Stomach (tissue), 9 donors: ENCODE measurements around the gene ARPC1A. TPM values are rescaled to one million over a fixed set of nuclear protein-coding genes. Genes with fewer than 3 reads are reported as not detected.

Experiments used
- DNase-seq, 2 donors: peaks; one replicate each; pipeline versions ENCODE4 v3.0.0 to v3.0.0-alpha.2; 2013 to 2019
- H3K27ac ChIP-seq, 5 donors: fragments of 200-600 bp in 4 of 5; sonication (generic) in 4 of 5; one replicate each; pipeline ENCODE4 v1.5.1; 2013 to 2019; ENCODE audit warnings: mild to moderate bottlenecking in 1 of 5, moderate library complexity in 1 of 5
- H3K27me3 ChIP-seq, 3 donors: fragments of 200-600 bp; sonication (generic); one replicate each; pipeline ENCODE4 v1.5.1; 2017 to 2019; ENCODE audit warnings: mixed run types in 1 of 3
- H3K36me3 ChIP-seq, 4 donors: fragments of 200-600 bp; sonication (generic); 1 replicate in 3 of 4; 2 replicates in 1 of 4; pipeline ENCODE4 v1.5.1; 2016 to 2019
- H3K4me1 ChIP-seq, 4 donors: fragments of 200-600 bp; sonication (generic); one replicate each; pipeline ENCODE4 v1.5.1; 2016 to 2019
- H3K4me3 ChIP-seq, 4 donors: fragments of 200-600 bp; sonication (generic) in 3 of 4; one replicate each; pipeline ENCODE4 v1.5.1; 2016 to 2019; ENCODE audit warnings: mild to moderate bottlenecking in 1 of 4
- H3K9me3 ChIP-seq, 4 donors: fragments of 200-600 bp; sonication (generic); one replicate each; pipeline ENCODE4 v1.5.1; 2016 to 2019
- EP300 ChIP-seq: sonication (generic); formaldehyde crosslinking; IDR thresholded peaks from one replicate; pipeline ENCODE4 v1.6.1; 2017; ENCODE audit warnings: antibody characterized with exemption
- POLR2A ChIP-seq, 4 donors: fragments of 450-650 bp; IDR thresholded peaks; one replicate each; pipeline ENCODE4 v1.6.1; 2016; ENCODE audit warnings: antibody characterized with exemption in 4 of 4, control low read depth in 2 of 4, mild to moderate bottlenecking in 1 of 4, moderate library complexity in 1 of 4
- POLR2AphosphoS5 ChIP-seq, 3 donors: sonication (generic); formaldehyde crosslinking; IDR thresholded peaks; one replicate each; pipeline ENCODE4 v1.6.1; 2016; ENCODE audit warnings: antibody characterized with exemption in 3 of 3
- WGBS, 5 donors: extraction: QIAGEN DNeasy Blood & Tissue Kit in 3 of 5; methylation state at CpG; one replicate each; pipeline versions ENCODE4 v1.1.5 to v1.1.7; 2013 to 2018; 5-methylcytosine and 5-hydroxymethylcytosine counted together
- intact Hi-C: fragments of 100-400 bp; cut with DNase I; formaldehyde crosslinking; loops from one replicate; pipeline ENCODE4 v1.15.1; 2023; ENCODE audit warnings: low total_unique reads
- polyA plus RNA-seq, 3 donors: library from polyadenylated mRNA; stranded (reverse); fragments of 200-250 nt; gene quantifications; one replicate each; pipeline ENCODE4 v1.2.3, GENCODE V29; 2013
- total RNA-seq, 5 donors: library from RNA; depleted of rRNA; stranded (reverse); fragments of >200 nt; gene quantifications; one replicate each; pipeline versions ENCODE4 v1.1.0 to v1.2.3, GENCODE V29; 2014 to 2016
- TF ChIP-seq, protein P1 (sequence below), 7 experiments: fragments of 450-650 bp in 4 of 7; fragments of 200-600 bp in 3 of 7; sonication (generic) in 3 of 7; IDR thresholded peaks; one replicate each; pipeline ENCODE4 v1.5.1; 2016 to 2019; ENCODE audit warnings: antibody characterized with exemption in 7 of 7, control low read depth in 2 of 7, mild to moderate bottlenecking in 1 of 7
- donor health status: healthy with polysubstance abuse.
- donor health status: Bipolar disorder and iron deficiency.
- donor health status: healthy.

ARPC1A gene
- total and polyA plus RNA-seq, 8 donors, result 93.3 to 344 (median 142) TPM

DNA sequence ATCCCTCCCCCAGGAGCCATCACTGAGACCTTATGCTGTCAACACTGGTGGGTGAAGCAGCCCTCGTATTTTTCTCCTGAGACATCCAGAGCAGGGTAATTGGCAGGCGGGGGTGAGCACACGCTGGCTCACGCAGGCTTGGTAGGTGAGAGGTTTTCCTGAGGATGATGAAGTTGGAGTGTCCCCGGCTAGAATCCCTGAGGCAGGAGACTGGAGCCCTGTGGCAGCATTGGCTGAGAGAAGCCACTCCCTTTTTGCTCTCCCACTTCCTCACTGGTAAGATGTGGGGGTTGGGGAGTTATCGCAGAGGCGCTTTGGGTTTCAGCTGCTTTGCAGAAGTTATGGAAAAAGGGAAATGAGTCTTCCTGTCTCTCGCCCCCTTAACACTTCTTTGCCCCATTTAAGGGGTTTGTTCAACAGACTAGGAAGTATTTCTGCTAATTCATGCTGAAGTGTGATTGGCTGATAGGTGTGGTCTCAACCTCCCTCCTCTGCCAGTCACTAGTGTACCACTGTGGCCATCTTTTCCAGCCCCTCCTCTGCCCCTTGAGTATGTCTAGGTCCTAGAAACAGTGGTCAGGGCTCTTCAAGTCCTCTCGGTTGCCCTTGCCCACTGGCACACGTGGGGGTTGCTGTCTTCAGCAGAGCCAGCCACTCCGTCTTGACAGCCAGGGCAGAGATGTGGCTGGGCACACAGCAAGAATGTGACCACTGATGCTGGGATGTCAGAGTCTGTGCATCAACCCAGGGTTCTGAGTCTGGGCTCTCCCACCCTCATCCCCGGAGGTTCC lies 54.5 kb downstream of the ARPC1A start:
- peak in 1 of 2 donors; percentile 71 for DNase-seq
- WGBS, 5 donors, result 55 to 70% (median 61%) methylated on average over 8 to 12 of the region's 12 CpGs
- Histone ChIP-seq H3K27me3 (no peaks in the 10 kb centered on the region), H3K9me3 (no peaks in the 10 kb centered on the region), H3K36me3 (peaks cover 9 to 35% (median 16%) of the 10 kb centered on the region in 4 donors), H3K27ac (peak overlapping the region; percentile 58 to 88 (median 86)), H3K4me1 (peaks cover 34 to 79% (median 50%) of the 10 kb centered on the region in 4 donors), H3K4me3 (peak overlapping the region in 3 of 4 donors; percentile 11 to 33 (median 25))
- TF ChIP-seq EP300 (no peak), POLR2A (IDR thresholded peaks at IDR 0.05) (no peak)
- intact Hi-C loops, result no loop called here

DNA sequence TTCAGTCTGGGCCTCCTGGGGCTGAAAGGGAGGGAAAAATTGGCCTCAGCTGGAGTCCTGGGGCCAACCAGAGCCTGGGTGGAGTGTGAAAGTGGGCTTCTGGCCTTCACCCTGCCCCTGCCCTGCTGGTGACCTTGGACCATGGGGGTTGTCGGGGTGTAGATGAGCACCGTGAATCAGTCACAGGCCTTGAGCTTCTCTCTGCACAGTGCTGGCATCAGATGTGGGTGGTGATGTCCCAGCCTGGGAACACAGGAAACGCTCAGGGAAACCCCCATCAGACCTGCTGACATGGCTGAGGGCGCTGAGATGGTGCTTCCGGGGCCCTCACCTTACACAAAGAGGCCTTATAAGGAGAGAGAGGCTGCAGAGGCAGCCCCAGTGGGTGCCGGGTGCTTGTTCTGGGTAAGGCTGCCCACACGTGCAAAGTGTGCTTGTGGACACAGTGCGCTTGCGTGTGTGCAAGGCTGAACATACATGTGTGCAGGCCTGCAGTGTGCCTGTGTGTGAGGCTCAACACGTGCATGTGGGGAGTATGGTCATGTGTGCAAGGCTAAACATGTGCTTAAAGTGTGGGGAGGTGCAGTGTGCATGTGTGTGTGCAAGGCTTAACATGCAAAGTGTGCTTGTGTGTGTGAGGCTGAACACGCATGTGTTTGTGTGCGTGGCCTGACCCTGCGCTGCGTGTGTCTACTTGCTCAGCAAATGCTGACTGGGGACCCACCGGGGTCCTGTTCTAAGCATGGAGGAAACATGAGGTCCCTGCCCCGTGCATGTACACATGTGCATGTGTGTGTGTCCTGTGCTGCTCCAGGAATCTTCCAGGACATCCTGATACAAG lies 55.3 kb downstream of the ARPC1A start:
- peak; percentile 44 to 79 for DNase-seq
- Histone ChIP-seq H3K9me3 (no peaks in the 10 kb centered on the region), H3K27me3 (no peaks in the 10 kb centered on the region), H3K4me3 (peak overlapping the region in 3 of 4 donors; percentile 11 to 33 (median 25)), H3K27ac (peak overlapping the region; percentile 22 to 88 (median 86)), H3K36me3 (peaks cover 9 to 44% (median 24%) of the 10 kb centered on the region in 4 donors), H3K4me1 (peaks cover 30 to 75% (median 43%) of the 10 kb centered on the region in 4 donors)
- TF ChIP-seq EP300 (no peak), POLR2AphosphoS5 (IDR thresholded peaks at IDR 0.05) (no peak)
- WGBS, 5 donors, result 63 to 78% (median 65%) methylated on average over 15 to 16 of the region's 16 CpGs
- intact Hi-C loops, result no loop called here

DNA sequence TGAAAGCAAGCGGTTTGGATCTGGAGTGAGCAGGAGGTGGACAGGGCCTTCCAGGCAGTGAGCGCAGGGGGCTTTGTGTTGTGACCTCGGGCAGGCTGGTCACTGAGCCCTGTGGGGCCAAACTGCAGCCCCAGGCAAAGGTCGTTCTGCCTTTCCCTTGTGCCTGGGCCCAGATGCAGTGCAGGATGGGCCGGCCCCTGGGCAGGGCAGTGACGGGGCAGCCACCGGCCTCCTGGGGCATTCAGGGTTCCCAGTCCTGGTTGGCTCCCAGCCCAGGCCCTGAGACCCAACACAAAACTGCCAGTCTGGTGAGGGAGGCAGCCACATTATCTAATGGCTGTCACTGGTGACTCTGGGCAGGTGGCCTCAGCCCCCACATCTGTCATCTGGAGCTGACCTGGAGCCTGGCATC lies 56.0 kb downstream of the ARPC1A start:
- Histone ChIP-seq H3K36me3 (peaks cover 13 to 47% (median 30%) of the 10 kb centered on the region in 4 donors), H3K27ac (peak overlapping the region in 2 of 5 donors; percentile 87 to 88), H3K4me3 (no peak overlapping the region), H3K4me1 (peaks cover 30 to 69% (median 37%) of the 10 kb centered on the region in 4 donors), H3K27me3 (no peaks in the 10 kb centered on the region), H3K9me3 (no peaks in the 10 kb centered on the region)
- intact Hi-C loops, result no loop called here
- whole genome bisulfite sequencing, 5 donors, result 51 to 63% (median 58%) methylated on average over 1 to 7 of the region's 7 CpGs
- DNase-seq, result no peak
- TF ChIP-seq POLR2A (IDR thresholded peaks at IDR 0.05) (no peak), EP300 (no peak), POLR2AphosphoS5 (IDR thresholded peaks at IDR 0.05) (no peak)
- TF ChIP-seq, protein P1, sequence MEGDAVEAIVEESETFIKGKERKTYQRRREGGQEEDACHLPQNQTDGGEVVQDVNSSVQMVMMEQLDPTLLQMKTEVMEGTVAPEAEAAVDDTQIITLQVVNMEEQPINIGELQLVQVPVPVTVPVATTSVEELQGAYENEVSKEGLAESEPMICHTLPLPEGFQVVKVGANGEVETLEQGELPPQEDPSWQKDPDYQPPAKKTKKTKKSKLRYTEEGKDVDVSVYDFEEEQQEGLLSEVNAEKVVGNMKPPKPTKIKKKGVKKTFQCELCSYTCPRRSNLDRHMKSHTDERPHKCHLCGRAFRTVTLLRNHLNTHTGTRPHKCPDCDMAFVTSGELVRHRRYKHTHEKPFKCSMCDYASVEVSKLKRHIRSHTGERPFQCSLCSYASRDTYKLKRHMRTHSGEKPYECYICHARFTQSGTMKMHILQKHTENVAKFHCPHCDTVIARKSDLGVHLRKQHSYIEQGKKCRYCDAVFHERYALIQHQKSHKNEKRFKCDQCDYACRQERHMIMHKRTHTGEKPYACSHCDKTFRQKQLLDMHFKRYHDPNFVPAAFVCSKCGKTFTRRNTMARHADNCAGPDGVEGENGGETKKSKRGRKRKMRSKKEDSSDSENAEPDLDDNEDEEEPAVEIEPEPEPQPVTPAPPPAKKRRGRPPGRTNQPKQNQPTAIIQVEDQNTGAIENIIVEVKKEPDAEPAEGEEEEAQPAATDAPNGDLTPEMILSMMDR (IDR thresholded peaks at IDR 0.05), result no peak

GRCh38 chr7:99383203-99383602 lies 57.5 kb downstream of the ARPC1A start:
- Histone ChIP-seq H3K27ac (no peak overlapping the region), H3K36me3 (peaks cover 20 to 49% (median 34%) of the 10 kb centered on the region in 4 donors), H3K9me3 (no peaks in the 10 kb centered on the region), H3K27me3 (no peaks in the 10 kb centered on the region), H3K4me3 (no peak overlapping the region), H3K4me1 (peaks cover 30 to 54% (median 32%) of the 10 kb centered on the region in 4 donors)
- DNase-seq, result no peak
- intact Hi-C loops, result no loop called here
- TF ChIP-seq POLR2AphosphoS5 (IDR thresholded peaks at IDR 0.05) (no peak), EP300 (no peak)
- WGBS, 5 donors, result 89 to 97% (median 90%) methylated on average over 10 of the region's 10 CpGs

- Histone ChIP-seq H3K9me3 (no peaks in the 10 kb centered on the region), H3K27me3 (no peaks in the 10 kb centered on the region), H3K36me3 (peaks cover 23 to 53% (median 39%) of the 10 kb centered on the region in 4 donors), H3K4me1 (peaks cover 28 to 47% (median 29%) of the 10 kb centered on the region in 4 donors), H3K4me3 (no peak overlapping the region), H3K27ac (no peak overlapping the region)
- 91 to 99% (median 93%) methylated on average over 8 to 13 of the region's 13 CpGs for WGBS, 5 donors
- intact Hi-C loops, result no loop called here
- DNase-seq, result no peak
- TF ChIP-seq POLR2A (IDR thresholded peaks at IDR 0.05) (no peak), POLR2AphosphoS5 (IDR thresholded peaks at IDR 0.05) (no peak), EP300 (no peak)
- TF ChIP-seq, protein P1 (IDR thresholded peaks at IDR 0.05), result no peak
Observed at GRCh38 chr7:99383791-99384370, 58.2 kb downstream of the ARPC1A start.
